Upper lobe of left lung (tissue), 4 donors: Measurements from ENCODE around the gene SDC3.

ENCODE experiments used
- EP300 ChIP-seq, 4 donors: sonication (generic); formaldehyde crosslinking; IDR thresholded peaks; one replicate each; pipeline ENCODE4 v1.5.1; 2017; ENCODE audit warnings: antibody characterized with exemption in 4 of 4, control low read depth in 2 of 4
- POLR2A ChIP-seq, 4 donors: fragments of 450-650 bp; IDR thresholded peaks; one replicate each; pipeline ENCODE4 v1.5.1; 2016 to 2017; ENCODE audit warnings: antibody characterized with exemption in 4 of 4, mild to moderate bottlenecking in 2 of 4
- POLR2AphosphoS5 ChIP-seq, 2 donors: sonication (generic); formaldehyde crosslinking; IDR thresholded peaks; one replicate each; pipeline ENCODE4 v1.5.1; 2017; ENCODE audit warnings: antibody characterized with exemption in 2 of 2
- TF ChIP-seq, protein P1 (sequence below), 6 experiments: fragments of 450-650 bp in 4 of 6; fragments of 200-600 bp in 2 of 6; sonication (generic) in 2 of 6; IDR thresholded peaks; one replicate each; pipeline ENCODE4 v1.5.1; 2016 to 2019; ENCODE audit warnings: antibody characterized with exemption in 6 of 6

DNA sequence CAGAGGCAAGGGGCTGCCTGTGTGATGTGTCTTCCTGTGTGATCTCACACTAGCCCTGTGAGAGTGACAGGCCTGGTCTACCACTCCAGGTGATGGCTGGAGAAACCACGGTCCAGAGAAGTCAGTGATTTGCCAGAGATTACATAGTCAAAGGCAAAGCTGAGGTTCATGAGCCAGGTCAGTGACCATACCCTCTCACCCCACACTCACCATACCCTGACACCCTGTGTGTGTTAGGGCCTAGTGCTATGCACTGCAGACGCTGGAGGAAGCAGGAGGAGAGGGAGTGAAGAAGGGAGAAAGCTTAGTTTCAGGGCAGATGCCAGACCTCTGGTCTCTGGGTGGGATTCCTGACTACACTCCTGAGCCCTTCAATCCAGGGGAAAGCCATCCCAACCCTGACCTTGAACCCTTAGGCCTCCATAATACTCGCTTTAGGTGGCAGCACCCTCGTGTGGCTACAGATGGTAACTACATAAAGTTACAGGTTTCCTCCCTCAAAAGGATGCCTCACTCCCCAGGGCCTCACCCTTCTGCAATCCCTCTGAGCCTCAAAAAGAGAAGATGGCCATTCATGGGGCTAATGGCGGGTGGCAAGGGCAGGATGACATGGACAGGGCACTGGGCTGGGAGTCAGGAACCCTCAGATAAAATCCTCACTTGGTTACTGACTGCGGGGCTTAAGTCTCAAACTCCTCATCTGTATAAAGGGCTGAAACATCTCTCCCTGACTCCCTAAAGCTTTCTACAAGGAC is 20.8 kb upstream of the SDC3 start:
- TF ChIP-seq, protein P1, sequence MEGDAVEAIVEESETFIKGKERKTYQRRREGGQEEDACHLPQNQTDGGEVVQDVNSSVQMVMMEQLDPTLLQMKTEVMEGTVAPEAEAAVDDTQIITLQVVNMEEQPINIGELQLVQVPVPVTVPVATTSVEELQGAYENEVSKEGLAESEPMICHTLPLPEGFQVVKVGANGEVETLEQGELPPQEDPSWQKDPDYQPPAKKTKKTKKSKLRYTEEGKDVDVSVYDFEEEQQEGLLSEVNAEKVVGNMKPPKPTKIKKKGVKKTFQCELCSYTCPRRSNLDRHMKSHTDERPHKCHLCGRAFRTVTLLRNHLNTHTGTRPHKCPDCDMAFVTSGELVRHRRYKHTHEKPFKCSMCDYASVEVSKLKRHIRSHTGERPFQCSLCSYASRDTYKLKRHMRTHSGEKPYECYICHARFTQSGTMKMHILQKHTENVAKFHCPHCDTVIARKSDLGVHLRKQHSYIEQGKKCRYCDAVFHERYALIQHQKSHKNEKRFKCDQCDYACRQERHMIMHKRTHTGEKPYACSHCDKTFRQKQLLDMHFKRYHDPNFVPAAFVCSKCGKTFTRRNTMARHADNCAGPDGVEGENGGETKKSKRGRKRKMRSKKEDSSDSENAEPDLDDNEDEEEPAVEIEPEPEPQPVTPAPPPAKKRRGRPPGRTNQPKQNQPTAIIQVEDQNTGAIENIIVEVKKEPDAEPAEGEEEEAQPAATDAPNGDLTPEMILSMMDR (IDR thresholded peaks at IDR 0.05) = peak; percentile 54 to 67 (median 59)
- TF ChIP-seq POLR2AphosphoS5 (IDR thresholded peaks at IDR 0.05) (no peak), POLR2A (IDR thresholded peaks at IDR 0.05) (no peak), EP300 (IDR thresholded peaks at IDR 0.05) (no peak)
